Skin of body (tissue), 2 donors: Measurements from ENCODE around the gene RASGRP2. TPM values are rescaled to one million over a fixed set of nuclear protein-coding genes. Genes with fewer than 3 reads are reported as not detected.

Experiments used
- DNase-seq: peaks from one replicate; lab custom pipeline; 2025; lab: John Stamatoyannopoulos, UW
- total RNA-seq: library from RNA; depleted of rRNA; stranded (reverse); fragments of >200 nt; gene quantifications from one replicate; pipeline ENCODE4 v1.2.3, GENCODE V29; 2014

The RASGRP2 gene
- total RNA-seq, 1 donor from 2014 or later: 5.1 TPM

DNA sequence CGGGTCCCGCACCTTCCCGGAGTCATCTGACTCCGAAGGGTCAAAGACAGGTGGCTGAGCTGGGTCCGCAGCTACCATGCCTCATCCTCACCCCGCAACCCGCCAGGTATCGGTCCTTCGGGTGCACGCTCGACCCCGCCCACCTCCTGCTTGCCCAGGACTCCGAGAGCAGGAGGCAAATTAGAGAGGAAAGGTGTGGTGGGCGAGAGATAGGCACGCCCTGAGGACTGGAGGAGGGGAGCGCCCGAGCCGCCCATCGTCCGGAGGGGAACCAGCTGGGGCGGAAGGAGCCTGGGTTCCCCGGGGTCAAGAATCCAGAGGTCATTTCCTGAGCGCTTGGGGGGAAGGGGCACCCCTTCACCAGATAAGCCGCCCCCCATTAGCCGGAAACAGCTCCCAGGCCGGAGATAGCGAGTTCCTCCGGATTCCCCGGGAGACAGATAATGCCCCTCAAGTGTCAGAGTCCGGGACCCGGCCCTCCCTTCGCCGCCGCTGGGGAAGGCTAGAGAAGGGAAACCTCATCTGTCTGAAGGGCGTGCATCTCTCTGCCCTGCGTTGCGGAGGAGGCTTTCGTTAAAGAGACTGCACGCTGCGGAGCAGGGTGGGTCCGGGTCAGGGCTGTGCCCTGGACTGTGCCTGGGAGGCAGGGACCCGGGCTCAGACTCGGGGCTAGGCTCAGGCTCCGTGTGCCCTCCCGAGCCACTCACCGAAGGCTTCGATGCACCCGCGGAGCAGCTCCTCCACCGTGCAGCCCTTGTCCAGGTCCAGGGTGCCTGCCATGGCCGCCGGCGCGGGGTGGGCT, 1.7 kb downstream of the RASGRP2 start:
- DNase-seq: no peak

DNA sequence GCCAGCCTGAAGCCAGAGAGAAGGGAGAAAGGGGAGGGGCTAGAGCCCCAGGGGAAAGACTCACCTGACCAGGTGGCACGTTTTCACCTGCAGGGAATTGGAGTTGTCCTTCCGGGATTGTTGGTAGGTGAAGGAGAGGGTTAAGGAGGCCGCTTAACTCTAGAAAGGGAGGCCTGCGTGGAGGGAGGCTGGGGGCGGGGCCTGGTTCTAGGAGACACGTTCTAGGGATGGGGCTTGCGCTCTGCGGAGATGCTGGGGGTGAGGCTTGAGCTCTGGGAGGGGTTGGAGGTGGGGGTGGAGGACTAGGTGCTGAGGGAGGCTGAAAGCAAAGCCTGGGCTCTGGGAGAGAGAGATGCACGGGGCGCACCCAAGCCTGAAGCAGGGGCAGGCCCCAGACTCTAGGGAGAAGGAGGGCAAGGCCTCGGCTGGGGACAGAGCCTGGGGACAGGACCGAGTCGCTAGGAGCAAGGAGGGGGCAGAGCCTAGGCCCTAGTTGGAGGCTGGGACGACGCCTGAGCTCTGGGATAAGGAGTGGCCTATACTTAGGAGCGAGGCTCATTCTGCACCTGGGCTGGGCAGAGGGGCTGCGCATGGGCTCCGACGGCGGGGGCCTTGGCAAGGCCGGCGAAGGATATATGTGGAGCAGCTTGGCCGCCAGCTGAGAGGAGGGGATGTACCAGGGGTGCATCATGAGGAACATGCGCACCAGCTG, 2.4 kb downstream of the RASGRP2 start:
- no peak for DNase-seq

GRCh38 chr11:64739871-64740270, 4.1 kb downstream of the RASGRP2 start:
- DNase-seq: no peak

GRCh38 chr11:64736654-64737053, 7.3 kb downstream of the RASGRP2 start:
- no peak for DNase-seq

GRCh38 chr11:64735725-64736259, 8.2 kb downstream of the RASGRP2 start:
- DNase-seq: no peak

DNA sequence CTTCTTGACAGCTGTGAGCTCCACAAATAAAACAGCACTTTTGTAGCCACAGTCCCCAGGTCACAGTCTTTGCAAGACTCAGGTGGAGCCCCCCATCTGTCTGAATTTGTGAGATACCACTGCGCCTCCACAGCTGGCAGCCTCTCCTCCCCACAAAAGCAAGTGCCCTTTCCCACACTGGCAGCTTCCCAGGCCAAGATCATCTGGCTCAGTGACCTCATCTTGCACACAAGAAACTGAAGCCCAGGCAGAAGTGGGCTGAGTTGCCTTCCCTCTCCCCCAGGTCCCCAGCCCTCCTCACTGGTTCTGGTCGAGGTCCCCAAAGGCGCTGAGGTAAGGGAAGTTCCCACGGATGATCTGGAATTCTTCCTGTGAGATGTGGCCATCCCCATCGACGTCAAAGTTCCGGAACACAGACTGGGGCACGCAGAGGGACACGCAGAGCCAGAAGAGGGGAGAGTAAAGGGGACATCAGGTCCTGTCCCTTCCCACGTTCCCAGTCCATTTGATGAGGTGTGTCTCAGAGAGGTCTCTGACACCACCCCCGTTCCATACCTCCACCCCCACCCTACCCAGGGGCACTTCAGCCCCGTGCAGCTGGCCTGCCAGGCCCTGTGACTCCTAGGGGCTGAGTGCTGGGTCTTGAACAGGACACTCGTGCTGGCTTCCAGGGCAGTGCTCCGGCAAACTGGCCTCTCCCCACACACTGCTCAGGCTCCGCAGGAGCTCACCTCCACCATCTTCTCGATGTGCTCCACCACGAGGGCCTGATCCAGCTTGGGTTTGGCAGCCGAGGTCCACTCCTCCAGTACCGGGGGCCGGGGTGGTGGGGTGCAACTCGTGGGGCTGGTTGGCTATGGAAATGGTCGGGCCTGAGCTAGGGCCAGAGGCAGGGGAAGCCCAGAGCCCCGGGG, 8.9 kb downstream of the RASGRP2 start:
- DNase-seq: no peak

DNA sequence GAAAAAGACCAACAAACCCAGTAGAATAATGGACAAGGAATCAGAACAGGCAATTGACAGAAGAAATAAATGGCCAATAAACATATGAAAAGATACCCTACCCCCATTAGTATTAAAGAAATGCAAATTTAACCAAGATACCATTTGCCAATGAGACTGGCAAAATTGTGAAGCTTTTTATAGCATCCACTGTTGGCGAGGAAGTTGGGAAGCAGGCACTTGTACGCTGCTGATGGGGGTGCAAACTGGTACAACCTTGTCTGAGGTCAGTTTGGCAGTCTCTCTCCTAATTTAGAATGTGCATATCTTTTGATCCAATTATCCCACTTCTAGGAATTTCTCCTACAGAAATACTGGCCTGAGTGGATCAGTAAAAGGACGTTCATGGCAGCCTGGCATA, 12.3 kb downstream of the RASGRP2 start:
- no peak for DNase-seq

GRCh38 chr11:64729851-64730382, 14.0 kb downstream of the RASGRP2 start:
- DNase-seq: no peak

GRCh38 chr11:64728757-64729365, 15.1 kb downstream of the RASGRP2 start:
- DNase-seq: no peak

GRCh38 chr11:64726867-64727530, 16.9 kb downstream of the RASGRP2 start:
- DNase-seq: no peak

- DNase-seq: no peak
Observed at GRCh38 chr11:64726211-64726641, 17.7 kb downstream of the RASGRP2 start.

GRCh38 chr11:64724863-64725532, 18.9 kb downstream of the RASGRP2 start:
- no peak for DNase-seq

DNA sequence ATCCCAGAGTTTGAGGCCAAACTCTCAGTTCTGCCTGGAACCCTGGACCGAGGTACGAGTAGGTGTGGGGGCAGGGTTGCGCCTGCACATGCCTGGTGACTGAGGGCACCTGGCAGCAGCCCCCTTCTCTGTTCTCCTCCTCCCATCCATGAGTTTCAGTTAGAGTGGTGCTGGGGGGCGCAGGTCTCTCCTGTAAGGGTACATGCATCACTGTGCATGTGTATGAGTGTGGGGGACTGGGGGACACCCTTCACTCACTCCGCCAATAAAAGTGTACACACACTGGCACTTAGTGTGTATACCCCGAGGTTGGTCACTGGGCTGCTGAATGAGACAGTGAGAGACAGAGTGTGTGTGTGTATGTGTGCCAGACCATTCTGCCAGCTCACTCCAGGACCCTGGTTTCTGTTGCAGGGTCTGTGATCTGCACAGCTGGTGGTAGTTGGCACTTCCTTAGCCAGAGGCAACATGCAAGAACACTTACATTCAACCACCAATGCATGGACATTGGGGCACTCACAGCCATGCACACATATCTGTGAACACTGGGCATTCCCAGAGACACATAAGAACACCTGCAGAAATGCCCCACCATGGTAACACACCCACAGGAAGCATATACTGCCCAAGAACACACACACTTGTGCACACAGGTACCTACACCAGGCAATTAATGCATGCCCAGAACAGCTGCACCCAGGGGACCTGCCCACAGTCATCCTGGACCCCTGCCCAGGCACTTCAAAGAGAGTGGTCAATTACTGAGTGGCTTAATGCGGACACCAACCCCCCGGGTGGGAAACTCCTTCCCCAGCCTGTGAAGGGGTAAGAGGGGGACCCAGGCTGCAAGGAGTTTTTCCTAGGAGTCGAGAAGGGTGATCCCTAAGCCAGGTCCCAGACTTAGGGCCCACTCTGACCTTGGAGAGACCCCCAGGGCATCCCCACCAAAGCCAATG, 19.8 kb downstream of the RASGRP2 start:
- DNase-seq: no peak

GRCh38 chr11:64723117-64723906, 20.6 kb downstream of the RASGRP2 start, which contains the start of gene NRXN2:
Gene NRXN2 (minus strand): TSS chr11:64723197. CDS start chr11:64713699, 9,498 bp downstream.
- no peak for DNase-seq

- no peak for DNase-seq
Observed at GRCh38 chr11:64722141-64723065, 21.5 kb downstream of the RASGRP2 start.

GRCh38 chr11:64721359-64721699, 22.6 kb downstream of the RASGRP2 start:
- no peak for DNase-seq
